ENCODE results near the gene HSPA8. TPM values are rescaled to one million over a fixed set of nuclear protein-coding genes. Genes with fewer than 3 reads are reported as not detected.

Gene HSPA8
- total and polyA plus RNA-seq, 2 of the 13 experiments (the other 11 are each of a cell fraction or from before 2014, with no cell fraction given): 936 to 2,151 TPM

DNA sequence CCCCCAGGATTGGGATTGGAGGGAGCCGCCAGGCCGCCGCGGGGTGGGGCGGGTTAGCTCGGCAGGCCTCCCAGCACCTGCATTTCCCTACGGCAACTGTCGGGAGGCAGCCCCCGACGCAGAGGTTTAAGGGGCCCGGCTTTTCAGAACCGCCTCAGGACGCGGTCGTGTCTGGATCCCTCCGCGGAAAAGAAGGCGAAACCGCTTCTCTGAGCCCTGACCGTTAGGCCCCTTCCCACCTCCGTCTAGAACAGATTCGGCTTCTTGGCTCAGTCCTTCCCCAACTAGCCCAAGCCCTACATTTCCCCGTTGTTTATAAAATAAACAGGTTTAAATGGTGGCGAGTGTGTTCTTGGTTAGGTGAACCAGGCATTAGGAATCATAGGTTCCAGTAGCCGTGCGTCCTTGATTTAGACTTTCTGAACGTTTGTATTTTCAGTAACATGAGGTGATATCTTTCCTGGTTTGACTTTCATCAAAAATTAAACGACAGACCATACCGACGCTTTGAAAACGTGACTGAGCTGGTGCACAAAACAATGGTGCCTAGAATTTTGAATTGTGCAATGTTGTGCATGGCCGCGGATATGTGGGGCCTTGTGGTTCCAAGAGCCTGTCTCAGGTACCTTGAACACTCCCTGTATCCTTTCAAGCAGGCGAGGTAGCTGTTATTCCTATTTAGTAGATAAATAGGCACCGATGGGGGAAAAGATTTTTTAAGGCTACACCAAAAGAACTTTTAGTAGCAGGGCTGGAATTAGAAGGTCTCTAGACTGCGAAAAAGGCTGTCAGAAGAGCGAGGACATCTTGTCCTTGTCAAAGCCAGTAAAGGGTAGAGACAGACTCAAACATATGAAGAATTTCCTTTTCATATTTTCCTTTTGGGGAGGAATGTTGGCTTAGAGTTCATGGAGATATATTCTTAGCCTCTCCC is 1.2 kb upstream of the HSPA8 start (continued):
- TF ChIP-seq ZNF329 (CRISPR knock-in tag; IDR thresholded peaks at IDR 0.05; ENCODE audit: low read depth) (no peak), ZNF20 (CRISPR knock-in tag; IDR thresholded peaks at IDR 0.05) (no peak), ZNF761 (CRISPR knock-in tag; conservative IDR thresholded peaks at IDR 0.05) (no peak), ZFP41 (CRISPR knock-in tag; IDR thresholded peaks at IDR 0.05; ENCODE audit: borderline replicate concordance) (peak; percentile 67; the same call in 1 of the 2 replicates), CHD2 (IDR thresholded peaks at IDR 0.05; ENCODE audit: low read depth, low read length) (no peak), ZNF558 (CRISPR knock-in tag; IDR thresholded peaks at IDR 0.05; ENCODE audit: borderline replicate concordance) (0 out of 2 replicates have a peak, but pooled peaks have one; percentile 63), MED13 (CRISPR knock-in tag; IDR thresholded peaks at IDR 0.05) (no peak), STAG1 (CRISPR knock-in tag; IDR thresholded peaks at IDR 0.05) (no peak), ZNF3 (CRISPR knock-in tag; IDR thresholded peaks at IDR 0.05) (no peak), ASH2L (IDR thresholded peaks at IDR 0.05; ENCODE audit: insufficient read length, low read depth, low read length) (peak; percentile 23), SALL2 (CRISPR knock-in tag; IDR thresholded peaks at IDR 0.05) (peak; percentile 64; the same call in 1 of the 2 replicates), EEA1 (CRISPR knock-in tag; IDR thresholded peaks at IDR 0.05; ENCODE audit: borderline replicate concordance) (peak; percentile 10; the same call in 1 of the 2 replicates), SAP130 (CRISPR knock-in tag; IDR thresholded peaks at IDR 0.05; ENCODE audit: low read depth) (peak; percentile 41; the same call in 1 of the 2 replicates), FOSL1 (CRISPR knock-in tag; IDR thresholded peaks at IDR 0.05; ENCODE audit: borderline replicate concordance) (no peak), SETDB1 (CRISPR knock-in tag; IDR thresholded peaks at IDR 0.05; ENCODE audit: borderline replicate concordance) (no peak), ZNF30 (CRISPR knock-in tag; IDR thresholded peaks at IDR 0.05) (no peak), ZNF180 (CRISPR knock-in tag; IDR thresholded peaks at IDR 0.05; ENCODE audit: borderline replicate concordance, low read depth) (no peak), ZNF552 (CRISPR knock-in tag; IDR thresholded peaks at IDR 0.05; ENCODE audit: borderline replicate concordance) (no peak; the same call in 1 of the 2 replicates), ZNF562 (CRISPR knock-in tag; IDR thresholded peaks at IDR 0.05; ENCODE audit: borderline replicate concordance) (no peak), ZNF530 (CRISPR knock-in tag; IDR thresholded peaks at IDR 0.05; ENCODE audit: low read depth) (no peak; the same call in 1 of the 2 replicates), NFKBIZ (CRISPR knock-in tag; IDR thresholded peaks at IDR 0.05) (no peak), ZBTB7B (CRISPR knock-in tag; IDR thresholded peaks at IDR 0.05) (no peak), MATR3 (CRISPR knock-in tag; IDR thresholded peaks at IDR 0.05) (no peak), ZNF256 (CRISPR knock-in tag; conservative IDR thresholded peaks at IDR 0.05) (no peak), PRMT3 (CRISPR knock-in tag; IDR thresholded peaks at IDR 0.05; ENCODE audit: borderline replicate concordance, low read depth) (no peak), CAMTA2 (CRISPR knock-in tag; IDR thresholded peaks at IDR 0.05; ENCODE audit: borderline replicate concordance) (no peak)
- TF ChIP-seq, protein P1, sequence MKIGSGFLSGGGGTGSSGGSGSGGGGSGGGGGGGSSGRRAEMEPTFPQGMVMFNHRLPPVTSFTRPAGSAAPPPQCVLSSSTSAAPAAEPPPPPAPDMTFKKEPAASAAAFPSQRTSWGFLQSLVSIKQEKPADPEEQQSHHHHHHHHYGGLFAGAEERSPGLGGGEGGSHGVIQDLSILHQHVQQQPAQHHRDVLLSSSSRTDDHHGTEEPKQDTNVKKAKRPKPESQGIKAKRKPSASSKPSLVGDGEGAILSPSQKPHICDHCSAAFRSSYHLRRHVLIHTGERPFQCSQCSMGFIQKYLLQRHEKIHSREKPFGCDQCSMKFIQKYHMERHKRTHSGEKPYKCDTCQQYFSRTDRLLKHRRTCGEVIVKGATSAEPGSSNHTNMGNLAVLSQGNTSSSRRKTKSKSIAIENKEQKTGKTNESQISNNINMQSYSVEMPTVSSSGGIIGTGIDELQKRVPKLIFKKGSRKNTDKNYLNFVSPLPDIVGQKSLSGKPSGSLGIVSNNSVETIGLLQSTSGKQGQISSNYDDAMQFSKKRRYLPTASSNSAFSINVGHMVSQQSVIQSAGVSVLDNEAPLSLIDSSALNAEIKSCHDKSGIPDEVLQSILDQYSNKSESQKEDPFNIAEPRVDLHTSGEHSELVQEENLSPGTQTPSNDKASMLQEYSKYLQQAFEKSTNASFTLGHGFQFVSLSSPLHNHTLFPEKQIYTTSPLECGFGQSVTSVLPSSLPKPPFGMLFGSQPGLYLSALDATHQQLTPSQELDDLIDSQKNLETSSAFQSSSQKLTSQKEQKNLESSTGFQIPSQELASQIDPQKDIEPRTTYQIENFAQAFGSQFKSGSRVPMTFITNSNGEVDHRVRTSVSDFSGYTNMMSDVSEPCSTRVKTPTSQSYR (CRISPR knock-in tag; IDR thresholded peaks at IDR 0.05; ENCODE audit: borderline replicate concordance): 0 out of 2 replicates have a peak, but pooled peaks have one; percentile 8
- TF ChIP-seq, protein P2, sequence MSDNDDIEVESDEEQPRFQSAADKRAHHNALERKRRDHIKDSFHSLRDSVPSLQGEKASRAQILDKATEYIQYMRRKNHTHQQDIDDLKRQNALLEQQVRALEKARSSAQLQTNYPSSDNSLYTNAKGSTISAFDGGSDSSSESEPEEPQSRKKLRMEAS (IDR thresholded peaks at IDR 0.05): peak; percentile 60
- TF ChIP-seq, protein P3, sequence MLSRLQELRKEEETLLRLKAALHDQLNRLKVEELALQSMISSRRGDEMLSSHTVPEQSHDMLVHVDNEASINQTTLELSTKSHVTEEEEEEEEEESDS (CRISPR knock-in tag; IDR thresholded peaks at IDR 0.05; ENCODE audit: borderline replicate concordance): no peak
